GM23338 (cell line): ENCODE measurements around the gene BCL2A1. TPM values are rescaled to one million over a fixed set of nuclear protein-coding genes. Genes with fewer than 3 reads are reported as not detected.

ENCODE experiments used
- ATAC-seq: fragments of 200-7000 bp; cut with Tn5 transposase; 3 replicates; pipeline ENCODE4 v1.9.1; 2020
- DNase-seq: peaks from one replicate; pipeline ENCODE4 v3.0.0-alpha.2; 2015; ENCODE audit warnings: low spot score
- H2AFZ ChIP-seq: fragments of 200-600 bp; sonication (generic); 2 replicates; pipeline ENCODE4 v1.8.0; 2016; ENCODE audit warnings: antibody characterized with exemption, mild to moderate bottlenecking, moderate library complexity
- H3F3A ChIP-seq: fragments of 200-600 bp; sonication (generic); replicated peaks from 2 replicates; pipeline ENCODE4 v1.8.0; 2017; ENCODE audit warnings: antibody characterized with exemption, mixed run types, low read depth
- H3K27ac ChIP-seq: fragments of 200-600 bp; sonication (generic); 2 replicates; pipeline ENCODE4 v1.6.1; 2016; ENCODE audit warnings: low read depth
- H3K27me3 ChIP-seq: fragments of 200-600 bp; sonication (generic); 2 replicates; pipeline ENCODE4 v1.8.0; 2016; ENCODE audit warnings: mild to moderate bottlenecking, mixed run types, moderate library complexity; ENCODE audit not compliant: insufficient read depth
- H3K36me3 ChIP-seq: fragments of 200-600 bp; sonication (generic); 2 replicates; pipeline ENCODE4 v1.8.0; 2016; ENCODE audit warnings: mild to moderate bottlenecking; ENCODE audit not compliant: insufficient read depth
- H3K4me1 ChIP-seq: fragments of 200-600 bp; sonication (generic); 2 replicates; pipeline ENCODE4 v1.8.0; 2016; ENCODE audit warnings: mild to moderate bottlenecking, moderate library complexity; ENCODE audit not compliant: insufficient read depth
- H3K4me2 ChIP-seq: fragments of 200-600 bp; sonication (generic); 2 replicates; pipeline ENCODE4 v1.7.1; 2017; ENCODE audit warnings: mixed run types
- H3K4me3 ChIP-seq: fragments of 200-600 bp; sonication (generic); 2 replicates; pipeline ENCODE4 v1.6.1; 2016; ENCODE audit warnings: mixed run types
- H3K79me2 ChIP-seq: fragments of 200-600 bp; sonication (generic); replicated peaks from 2 replicates; pipeline ENCODE4 v1.8.0; 2017; ENCODE audit warnings: mild to moderate bottlenecking; ENCODE audit not compliant: insufficient read depth
- H3K9me2 ChIP-seq: fragments of 200-600 bp; sonication (generic); 2 replicates; pipeline ENCODE4 v1.8.0; 2017; ENCODE audit not compliant: insufficient read depth
- H4K20me1 ChIP-seq: fragments of 200-600 bp; sonication (generic); replicated peaks from 2 replicates; pipeline ENCODE4 v1.8.0; 2017; ENCODE audit warnings: mild to moderate bottlenecking; ENCODE audit not compliant: insufficient read depth
- H3K27ac Mint-ChIP-seq: 2 replicates; pipeline ENCODE4 v1.8.0; 2020; ENCODE audit warnings: inconsistent platforms, mild to moderate bottlenecking, moderate library complexity, mixed read lengths
- H3K27me3 Mint-ChIP-seq: 3 replicates; pipeline ENCODE4 v1.8.0; 2022; ENCODE audit warnings: low read depth, mild to moderate bottlenecking, moderate library complexity, mixed read lengths, inconsistent platforms; ENCODE audit not compliant: insufficient read depth, poor library complexity
- H3K36me3 Mint-ChIP-seq: 3 replicates; pipeline ENCODE4 v1.8.0; 2021; ENCODE audit warnings: low read depth, mild to moderate bottlenecking, inconsistent platforms, moderate library complexity, mixed read lengths
- H3K4me1 Mint-ChIP-seq: 3 replicates; pipeline ENCODE4 v1.8.0; 2020; ENCODE audit warnings: mild to moderate bottlenecking, inconsistent platforms, mixed read lengths
- H3K4me3 Mint-ChIP-seq: 3 replicates; pipeline ENCODE4 v1.8.0; 2021; ENCODE audit warnings: moderate library complexity, mild to moderate bottlenecking, inconsistent platforms, mixed read lengths
- H3K9me3 Mint-ChIP-seq: 3 replicates; pipeline ENCODE4 v1.8.0; 2020; ENCODE audit warnings: moderate library complexity, mild to moderate bottlenecking, inconsistent platforms, mixed read lengths
- CREB1 ChIP-seq: fragments of 250-450 bp; sonication (Bioruptor Pico); IDR thresholded peaks from 2 replicates; pipeline ENCODE4 v1.5.0; 2020; ENCODE audit warnings: low read depth, mild to moderate bottlenecking, moderate library complexity
- EZH2 ChIP-seq: fragments of 200-600 bp; sonication (generic); IDR thresholded peaks from one replicate; pipeline ENCODE4 v1.8.0; 2017; ENCODE audit warnings: antibody characterized with exemption, mild to moderate bottlenecking, low read depth; ENCODE audit not compliant: unreplicated experiment
- JUNB ChIP-seq: IDR thresholded peaks from one replicate; pipeline ENCODE4 v1.6.1; 2016; ENCODE audit warnings: antibody characterized with exemption; ENCODE audit not compliant: unreplicated experiment
- NANOG ChIP-seq: IDR thresholded peaks from 2 replicates; pipeline ENCODE4 v1.6.1; 2016; ENCODE audit warnings: antibody characterized with exemption, borderline replicate concordance
- REST ChIP-seq: IDR thresholded peaks from one replicate; pipeline ENCODE4 v1.6.1; 2018; ENCODE audit warnings: antibody characterized with exemption; ENCODE audit not compliant: unreplicated experiment
- polyA plus RNA-seq: library from polyadenylated mRNA; unstranded; fragments of >200 nt; fragmentation: Nextera tagmentation; extraction: Ambion mirVana; gene quantifications from 2 replicates; pipeline ENCODE4 v1.2.1, GENCODE V29; 2016
- total RNA-seq: library from RNA; depleted of rRNA; stranded (reverse); fragments of >200 nt; shearing (Covaris generic); gene quantifications from 2 replicates; pipeline ENCODE4 v1.2.3, GENCODE V29; 2014
- TF ChIP-seq, protein P1 (sequence below), 2 experiments: fragments of 200-600 bp in 1 of 2; sonication (generic) in 1 of 2; conservative IDR thresholded peaks; 2 replicates each; pipeline versions ENCODE4 v1.5.1 to v1.6.1; 2016 to 2017; ENCODE audit warnings: antibody characterized with exemption in 2 of 2, low read depth in 2 of 2, mild to moderate bottlenecking in 2 of 2, moderate library complexity in 1 of 2
- TF ChIP-seq, protein P2 (sequence below): IDR thresholded peaks from 2 replicates; pipeline ENCODE4 v1.6.1; 2016; ENCODE audit warnings: antibody characterized with exemption
- TF ChIP-seq, protein P3 (sequence below): fragments of 250-450 bp; sonication (Bioruptor Pico); IDR thresholded peaks from 2 replicates; pipeline ENCODE4 v1.5.0; 2020; ENCODE audit warnings: mild to moderate bottlenecking, moderate library complexity

Gene BCL2A1
- total and polyA plus RNA-seq, 2 experiments from 2014 or later, result not detected

- TF ChIP-seq, protein P1, sequence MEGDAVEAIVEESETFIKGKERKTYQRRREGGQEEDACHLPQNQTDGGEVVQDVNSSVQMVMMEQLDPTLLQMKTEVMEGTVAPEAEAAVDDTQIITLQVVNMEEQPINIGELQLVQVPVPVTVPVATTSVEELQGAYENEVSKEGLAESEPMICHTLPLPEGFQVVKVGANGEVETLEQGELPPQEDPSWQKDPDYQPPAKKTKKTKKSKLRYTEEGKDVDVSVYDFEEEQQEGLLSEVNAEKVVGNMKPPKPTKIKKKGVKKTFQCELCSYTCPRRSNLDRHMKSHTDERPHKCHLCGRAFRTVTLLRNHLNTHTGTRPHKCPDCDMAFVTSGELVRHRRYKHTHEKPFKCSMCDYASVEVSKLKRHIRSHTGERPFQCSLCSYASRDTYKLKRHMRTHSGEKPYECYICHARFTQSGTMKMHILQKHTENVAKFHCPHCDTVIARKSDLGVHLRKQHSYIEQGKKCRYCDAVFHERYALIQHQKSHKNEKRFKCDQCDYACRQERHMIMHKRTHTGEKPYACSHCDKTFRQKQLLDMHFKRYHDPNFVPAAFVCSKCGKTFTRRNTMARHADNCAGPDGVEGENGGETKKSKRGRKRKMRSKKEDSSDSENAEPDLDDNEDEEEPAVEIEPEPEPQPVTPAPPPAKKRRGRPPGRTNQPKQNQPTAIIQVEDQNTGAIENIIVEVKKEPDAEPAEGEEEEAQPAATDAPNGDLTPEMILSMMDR (conservative IDR thresholded peaks at IDR 0.05; ENCODE audit: low read depth in 2 of 2), result no peak
- TF ChIP-seq CREB1, result no peak
- TF ChIP-seq EZH2, result no peak
- no peak for TF ChIP-seq REST
- TF ChIP-seq, protein P2, sequence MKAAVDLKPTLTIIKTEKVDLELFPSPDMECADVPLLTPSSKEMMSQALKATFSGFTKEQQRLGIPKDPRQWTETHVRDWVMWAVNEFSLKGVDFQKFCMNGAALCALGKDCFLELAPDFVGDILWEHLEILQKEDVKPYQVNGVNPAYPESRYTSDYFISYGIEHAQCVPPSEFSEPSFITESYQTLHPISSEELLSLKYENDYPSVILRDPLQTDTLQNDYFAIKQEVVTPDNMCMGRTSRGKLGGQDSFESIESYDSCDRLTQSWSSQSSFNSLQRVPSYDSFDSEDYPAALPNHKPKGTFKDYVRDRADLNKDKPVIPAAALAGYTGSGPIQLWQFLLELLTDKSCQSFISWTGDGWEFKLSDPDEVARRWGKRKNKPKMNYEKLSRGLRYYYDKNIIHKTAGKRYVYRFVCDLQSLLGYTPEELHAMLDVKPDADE, result no peak
Measured at GRCh38 chr15:79970181-79970580, 815 bp downstream of the BCL2A1 start (continued).

DNA sequence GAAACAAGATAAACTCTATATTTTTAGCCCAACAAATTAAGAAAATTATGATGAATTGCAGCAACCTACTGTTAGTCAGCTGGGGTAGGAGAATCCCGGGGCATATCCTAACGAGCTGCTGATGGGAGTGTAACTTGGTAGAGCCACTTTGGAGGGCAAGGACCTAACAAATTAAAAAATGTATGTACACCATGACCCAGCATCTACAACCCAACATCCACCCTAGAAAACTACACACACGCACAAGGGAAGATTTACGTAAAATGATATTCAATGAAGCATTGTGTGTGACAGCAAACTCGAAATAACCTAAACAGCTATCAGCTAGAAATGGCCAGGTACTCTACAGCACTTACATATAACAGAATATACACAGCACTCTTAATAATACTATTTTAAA is 1.9 kb downstream of the BCL2A1 start:
- no peaks in the 10 kb centered on the region for H3K9me3 Mint-ChIP-seq
- Histone ChIP-seq H3K4me3 (no peak overlapping the region), H3K27me3 (no peaks in the 10 kb centered on the region), H3F3A (no peaks in the 10 kb centered on the region), H3K9me2 (no peaks in the 10 kb centered on the region), H3K27ac (no peak overlapping the region), H3K4me1 (peaks cover 6% of the 10 kb centered on the region; the same call in 1 of the 2 replicates), H3K4me2 (no peak overlapping the region), H4K20me1 (no peaks in the 10 kb centered on the region), H3K79me2 (no peaks in the 10 kb centered on the region), H2AFZ (no peak overlapping the region), H3K36me3 (no peaks in the 10 kb centered on the region)
- H3K4me3 Mint-ChIP-seq, result no peak overlapping the region
- ATAC-seq (no peak), DNase-seq (no peak)
- H3K4me1 Mint-ChIP-seq, result peaks cover 7% of the 10 kb centered on the region
- H3K27ac Mint-ChIP-seq, result no peak overlapping the region
- no peaks in the 10 kb centered on the region for H3K36me3 Mint-ChIP-seq
- no peaks in the 10 kb centered on the region for H3K27me3 Mint-ChIP-seq
- TF ChIP-seq, protein P1 (conservative IDR thresholded peaks at IDR 0.05; ENCODE audit: low read depth in 2 of 2), result no peak
- TF ChIP-seq CREB1, result no peak
- TF ChIP-seq, protein P3, sequence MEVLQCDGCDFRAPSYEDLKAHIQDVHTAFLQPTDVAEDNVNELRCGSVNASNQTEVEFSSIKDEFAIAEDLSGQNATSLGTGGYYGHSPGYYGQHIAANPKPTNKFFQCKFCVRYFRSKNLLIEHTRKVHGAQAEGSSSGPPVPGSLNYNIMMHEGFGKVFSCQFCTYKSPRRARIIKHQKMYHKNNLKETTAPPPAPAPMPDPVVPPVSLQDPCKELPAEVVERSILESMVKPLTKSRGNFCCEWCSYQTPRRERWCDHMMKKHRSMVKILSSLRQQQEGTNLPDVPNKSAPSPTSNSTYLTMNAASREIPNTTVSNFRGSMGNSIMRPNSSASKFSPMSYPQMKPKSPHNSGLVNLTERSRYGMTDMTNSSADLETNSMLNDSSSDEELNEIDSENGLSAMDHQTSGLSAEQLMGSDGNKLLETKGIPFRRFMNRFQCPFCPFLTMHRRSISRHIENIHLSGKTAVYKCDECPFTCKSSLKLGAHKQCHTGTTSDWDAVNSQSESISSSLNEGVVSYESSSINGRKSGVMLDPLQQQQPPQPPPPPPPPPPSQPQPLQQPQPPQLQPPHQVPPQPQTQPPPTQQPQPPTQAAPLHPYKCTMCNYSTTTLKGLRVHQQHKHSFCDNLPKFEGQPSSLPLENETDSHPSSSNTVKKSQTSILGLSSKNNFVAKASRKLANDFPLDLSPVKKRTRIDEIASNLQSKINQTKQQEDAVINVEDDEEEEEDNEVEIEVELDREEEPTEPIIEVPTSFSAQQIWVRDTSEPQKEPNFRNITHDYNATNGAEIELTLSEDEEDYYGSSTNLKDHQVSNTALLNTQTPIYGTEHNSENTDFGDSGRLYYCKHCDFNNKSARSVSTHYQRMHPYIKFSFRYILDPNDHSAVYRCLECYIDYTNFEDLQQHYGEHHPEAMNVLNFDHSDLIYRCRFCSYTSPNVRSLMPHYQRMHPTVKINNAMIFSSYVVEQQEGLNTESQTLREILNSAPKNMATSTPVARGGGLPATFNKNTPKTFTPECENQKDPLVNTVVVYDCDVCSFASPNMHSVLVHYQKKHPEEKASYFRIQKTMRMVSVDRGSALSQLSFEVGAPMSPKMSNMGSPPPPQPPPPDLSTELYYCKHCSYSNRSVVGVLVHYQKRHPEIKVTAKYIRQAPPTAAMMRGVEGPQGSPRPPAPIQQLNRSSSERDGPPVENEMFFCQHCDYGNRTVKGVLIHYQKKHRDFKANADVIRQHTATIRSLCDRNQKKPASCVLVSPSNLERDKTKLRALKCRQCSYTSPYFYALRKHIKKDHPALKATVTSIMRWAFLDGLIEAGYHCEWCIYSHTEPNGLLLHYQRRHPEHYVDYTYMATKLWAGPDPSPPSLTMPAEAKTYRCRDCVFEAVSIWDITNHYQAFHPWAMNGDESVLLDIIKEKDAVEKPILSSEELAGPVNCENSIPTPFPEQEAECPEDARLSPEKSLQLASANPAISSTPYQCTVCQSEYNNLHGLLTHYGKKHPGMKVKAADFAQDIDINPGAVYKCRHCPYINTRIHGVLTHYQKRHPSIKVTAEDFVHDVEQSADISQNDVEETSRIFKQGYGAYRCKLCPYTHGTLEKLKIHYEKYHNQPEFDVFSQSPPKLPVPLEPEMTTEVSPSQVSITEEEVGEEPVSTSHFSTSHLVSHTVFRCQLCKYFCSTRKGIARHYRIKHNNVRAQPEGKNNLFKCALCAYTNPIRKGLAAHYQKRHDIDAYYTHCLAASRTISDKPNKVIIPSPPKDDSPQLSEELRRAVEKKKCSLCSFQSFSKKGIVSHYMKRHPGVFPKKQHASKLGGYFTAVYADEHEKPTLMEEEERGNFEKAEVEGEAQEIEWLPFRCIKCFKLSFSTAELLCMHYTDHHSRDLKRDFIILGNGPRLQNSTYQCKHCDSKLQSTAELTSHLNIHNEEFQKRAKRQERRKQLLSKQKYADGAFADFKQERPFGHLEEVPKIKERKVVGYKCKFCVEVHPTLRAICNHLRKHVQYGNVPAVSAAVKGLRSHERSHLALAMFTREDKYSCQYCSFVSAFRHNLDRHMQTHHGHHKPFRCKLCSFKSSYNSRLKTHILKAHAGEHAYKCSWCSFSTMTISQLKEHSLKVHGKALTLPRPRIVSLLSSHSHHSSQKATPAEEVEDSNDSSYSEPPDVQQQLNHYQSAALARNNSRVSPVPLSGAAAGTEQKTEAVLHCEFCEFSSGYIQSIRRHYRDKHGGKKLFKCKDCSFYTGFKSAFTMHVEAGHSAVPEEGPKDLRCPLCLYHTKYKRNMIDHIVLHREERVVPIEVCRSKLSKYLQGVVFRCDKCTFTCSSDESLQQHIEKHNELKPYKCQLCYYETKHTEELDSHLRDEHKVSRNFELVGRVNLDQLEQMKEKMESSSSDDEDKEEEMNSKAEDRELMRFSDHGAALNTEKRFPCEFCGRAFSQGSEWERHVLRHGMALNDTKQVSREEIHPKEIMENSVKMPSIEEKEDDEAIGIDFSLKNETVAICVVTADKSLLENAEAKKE (CRISPR knock-in tag), result no peak
- no peak for TF ChIP-seq NANOG
- TF ChIP-seq, protein P2, result no peak
- TF ChIP-seq JUNB, result no peak
